Suprapubic skin (tissue), 4 donors: ENCODE data around the gene SLC22A31. TPM values are rescaled to one million over a fixed set of nuclear protein-coding genes. Genes with fewer than 3 reads are reported as not detected.
"Not testable (repeated sequence)": the region's sequence is repeated elsewhere in the genome, so short reads cannot be mapped to it uniquely, and the experiment has no call there.

ENCODE experiments used
- DNase-seq, 2 donors: peaks; one replicate each; pipeline ENCODE4 v3.0.0-alpha.2; 2019; ENCODE audit warnings: low spot score in 2 of 2
- H3K27ac ChIP-seq: fragments of 200-600 bp; sonication (generic); one replicate; pipeline ENCODE4 v1.5.1; 2019
- H3K27me3 ChIP-seq: fragments of 200-600 bp; sonication (generic); one replicate; pipeline ENCODE4 v1.5.1; 2019
- H3K36me3 ChIP-seq: fragments of 200-600 bp; sonication (generic); one replicate; pipeline ENCODE4 v1.5.1; 2019
- H3K4me1 ChIP-seq: fragments of 200-600 bp; sonication (generic); one replicate; pipeline ENCODE4 v1.5.1; 2019
- H3K4me3 ChIP-seq: fragments of 200-600 bp; sonication (generic); one replicate; pipeline ENCODE4 v1.5.1; 2019; ENCODE audit warnings: mild to moderate bottlenecking
- H3K9me3 ChIP-seq: fragments of 200-600 bp; sonication (generic); one replicate; pipeline ENCODE4 v1.5.1; 2019
- CTCF ChIP-seq, 2 donors: fragments of 200-600 bp in 1 of 2; fragments of 450-650 bp in 1 of 2; sonication (generic) in 1 of 2; IDR thresholded peaks; one replicate each; pipeline ENCODE4 v1.5.1; 2016 to 2019; ENCODE audit warnings: antibody characterized with exemption in 2 of 2, mild to moderate bottlenecking in 1 of 2, moderate library complexity in 1 of 2
- EP300 ChIP-seq: sonication (generic); formaldehyde crosslinking; IDR thresholded peaks from one replicate; pipeline ENCODE4 v1.6.1; 2017; ENCODE audit warnings: antibody characterized with exemption
- POLR2A ChIP-seq, 2 donors: fragments of 450-650 bp; IDR thresholded peaks; one replicate each; pipeline ENCODE4 v1.6.1; 2017; ENCODE audit warnings: antibody characterized with exemption in 2 of 2, mild to moderate bottlenecking in 2 of 2, moderate library complexity in 2 of 2
- POLR2AphosphoS5 ChIP-seq, 3 donors: sonication (generic); formaldehyde crosslinking; IDR thresholded peaks; one replicate each; pipeline ENCODE4 v1.6.1; 2017; ENCODE audit warnings: antibody characterized with exemption in 3 of 3
- WGBS: methylation state at CpG from one replicate; pipeline ENCODE4 v1.1.5; 2018; 5-methylcytosine and 5-hydroxymethylcytosine counted together
- total RNA-seq, 4 donors: library from RNA; depleted of rRNA; stranded (reverse); fragments of >200 nt; gene quantifications; one replicate each; pipeline ENCODE4 v1.1.0, GENCODE V29; 2016

The SLC22A31 gene
- total RNA-seq, 4 donors from 2014 or later = 0.72 to 6.6 (median 4.7) TPM

DNA sequence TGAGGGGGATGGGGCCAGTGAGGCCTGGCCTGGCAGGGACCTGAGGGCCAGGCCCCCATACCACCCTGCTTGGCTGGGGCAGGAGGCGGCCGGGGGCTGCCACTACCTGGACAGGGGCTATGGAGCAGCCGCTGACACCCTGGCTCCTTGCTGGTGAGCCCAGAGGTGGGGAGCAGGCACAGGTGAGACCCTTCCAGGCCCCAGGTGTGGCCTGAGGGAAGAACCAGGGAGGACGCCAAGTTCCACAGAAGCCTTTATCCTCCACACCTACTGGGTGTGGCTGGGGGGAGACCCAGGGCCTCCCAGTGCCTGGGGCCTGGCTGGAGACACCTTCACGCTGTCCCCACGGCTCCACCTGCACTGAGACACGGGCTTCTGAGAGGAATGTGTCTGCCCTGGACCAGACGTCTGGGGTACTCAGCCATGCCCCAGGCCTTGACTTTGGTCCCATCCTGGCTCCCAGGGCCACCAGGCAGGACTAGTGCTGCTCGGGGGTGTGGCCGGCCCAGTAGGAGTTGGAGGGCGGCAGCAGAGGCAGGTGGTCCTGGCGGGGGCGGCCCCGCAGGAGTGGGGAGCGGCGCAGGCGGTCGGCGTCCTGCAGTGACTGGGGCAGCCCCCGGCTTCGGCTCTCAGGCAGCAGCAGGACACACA is 4.7 kb downstream of the SLC22A31 start:
- Histone ChIP-seq H3K36me3 (no peaks in the 10 kb centered on the region), H3K9me3 (no peaks in the 10 kb centered on the region), H3K27ac (no peak overlapping the region), H3K4me1 (peaks cover 29% of the 10 kb centered on the region), H3K27me3 (peaks cover 45% of the 10 kb centered on the region), H3K4me3 (no peak overlapping the region)
- TF ChIP-seq POLR2AphosphoS5 (IDR thresholded peaks at IDR 0.05) (no peak), POLR2A (IDR thresholded peaks at IDR 0.05) (no peak), EP300 (no peak), CTCF (IDR thresholded peaks at IDR 0.05) (no peak)
- peak in 1 of 2 donors; percentile 79 for DNase-seq
- WGBS = 43% methylated on average over 3 of the region's 21 CpGs

- TF ChIP-seq POLR2AphosphoS5 (IDR thresholded peaks at IDR 0.05) (no peak), POLR2A (IDR thresholded peaks at IDR 0.05) (no peak), CTCF (IDR thresholded peaks at IDR 0.05) (no peak), EP300 (no peak)
- Histone ChIP-seq H3K36me3 (no peaks in the 10 kb centered on the region), H3K4me3 (no peak overlapping the region), H3K27ac (no peak overlapping the region), H3K4me1 (peaks cover 22% of the 10 kb centered on the region), H3K9me3 (no peaks in the 10 kb centered on the region), H3K27me3 (peaks cover 35% of the 10 kb centered on the region)
- WGBS = 82% methylated on average over 13 of the region's 45 CpGs
- DNase-seq = peak in 1 of 2 donors; percentile 66
Measured at GRCh38 chr16:89194340-89195311, 5.7 kb downstream of the SLC22A31 start.

- no peak overlapping the region for H3K4me3 ChIP-seq
- peaks cover 22% of the 10 kb centered on the region for H3K4me1 ChIP-seq
- H3K27me3 ChIP-seq = peaks cover 26% of the 10 kb centered on the region
- no peak for TF ChIP-seq POLR2AphosphoS5 (IDR thresholded peaks at IDR 0.05)
- no peak for TF ChIP-seq POLR2A (IDR thresholded peaks at IDR 0.05)
- no peak for TF ChIP-seq EP300
- no peak for TF ChIP-seq CTCF (IDR thresholded peaks at IDR 0.05)
- H3K27ac ChIP-seq = no peak overlapping the region
- WGBS = 72% methylated on average over 13 of the region's 38 CpGs
- no peaks in the 10 kb centered on the region for H3K36me3 ChIP-seq
- H3K9me3 ChIP-seq = no peaks in the 10 kb centered on the region
- DNase-seq = peak in 1 of 2 donors; percentile 70
Measured at GRCh38 chr16:89193576-89194293, 6.6 kb downstream of the SLC22A31 start.

GRCh38 chr16:89192956-89193575 is 7.3 kb downstream of the SLC22A31 start:
- no peak for TF ChIP-seq EP300
- TF ChIP-seq CTCF (IDR thresholded peaks at IDR 0.05) = no peak
- TF ChIP-seq POLR2AphosphoS5 (IDR thresholded peaks at IDR 0.05) = no peak
- TF ChIP-seq POLR2A (IDR thresholded peaks at IDR 0.05) = no peak
- Histone ChIP-seq H3K27me3 (peaks cover 19% of the 10 kb centered on the region), H3K4me1 (peaks cover 22% of the 10 kb centered on the region), H3K36me3 (no peaks in the 10 kb centered on the region), H3K27ac (no peak overlapping the region), H3K4me3 (no peak overlapping the region), H3K9me3 (no peaks in the 10 kb centered on the region)
- WGBS = 3% methylated on average over 23 of the region's 39 CpGs
- DNase-seq = peak in 1 of 2 donors; percentile 70

DNA sequence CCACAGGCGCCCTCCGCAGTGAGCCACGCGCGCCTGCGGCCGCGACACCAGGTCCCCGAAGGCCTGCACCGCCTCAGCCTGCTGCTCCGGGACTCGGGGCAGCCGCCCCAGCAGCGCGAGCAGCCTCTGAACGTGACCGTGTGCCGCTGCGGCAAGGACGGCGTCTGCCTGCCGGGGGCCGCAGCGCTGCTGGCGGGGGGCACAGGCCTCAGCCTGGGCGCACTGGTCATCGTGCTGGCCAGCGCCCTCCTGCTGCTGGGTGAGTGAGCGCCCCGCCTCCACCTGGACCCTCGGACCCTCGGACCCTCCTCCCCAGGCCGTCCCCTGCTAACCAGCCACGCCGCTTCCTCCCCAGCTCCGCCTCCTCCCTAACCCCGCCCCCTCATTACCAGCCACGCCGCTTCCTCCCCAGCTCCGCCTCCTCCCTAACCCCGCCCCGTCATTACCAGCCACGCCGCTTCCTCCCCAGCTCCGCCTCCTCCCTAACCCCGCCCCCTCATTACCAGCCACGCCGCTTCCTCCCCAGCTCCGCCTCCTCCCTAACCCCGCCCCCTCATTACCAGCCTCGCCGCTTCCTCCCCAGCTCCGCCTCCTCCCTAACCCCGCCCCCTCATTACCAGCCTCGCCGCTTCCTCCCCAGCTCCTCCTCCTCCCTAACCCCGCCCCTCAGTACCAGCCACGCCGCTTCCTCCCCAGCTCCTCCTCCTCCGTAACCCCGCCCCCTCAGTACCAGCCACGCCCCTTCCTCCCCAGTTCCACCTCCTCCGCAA is 8.0 kb downstream of the SLC22A31 start:
- not testable (repeated sequence) for H3K9me3 ChIP-seq, H3K36me3 ChIP-seq, H3K27ac ChIP-seq
- H3K27me3 ChIP-seq = peaks cover 15% of the 10 kb centered on the region
- 3% methylated on average over 27 of the region's 63 CpGs for WGBS
- H3K4me3 ChIP-seq = peak overlapping the region; percentile 46
- H3K4me1 ChIP-seq = peaks cover 22% of the 10 kb centered on the region
- DNase-seq = peak in 1 of 2 donors; percentile 81
